Neural cell (in vitro differentiated cells): ENCODE results near the gene SLC6A9. TPM values are rescaled to one million over a fixed set of nuclear protein-coding genes. Genes with fewer than 3 reads are reported as not detected.

ENCODE experiments used
- H2AFZ ChIP-seq: fragments of 200-600, 300-800 bp; sonication (generic), shearing (Covaris generic); 2 replicates; pipeline ENCODE4 v1.6.0; 2014; ENCODE audit warnings: low read depth, mild to moderate bottlenecking, antibody characterized with exemption, low read length, moderate library complexity
- H3F3A ChIP-seq: fragments of 200-600 bp; shearing (Covaris generic); 2 replicates; pipeline ENCODE4 v1.6.1; 2016; ENCODE audit warnings: mild to moderate bottlenecking, moderate library complexity, mixed read lengths, antibody characterized with exemption, low read length; ENCODE audit not compliant: insufficient read depth, poor library complexity, severe bottlenecking
- H3K27ac ChIP-seq: fragments of 200-600, 300-800 bp; sonication (generic), shearing (Covaris generic); 2 replicates; pipeline ENCODE4 v1.5.1; 2014; ENCODE audit warnings: mild to moderate bottlenecking, low read length, moderate library complexity
- H3K27me3 ChIP-seq: fragments of 300-800, 200-600 bp; sonication (generic), shearing (Covaris generic); 2 replicates; pipeline ENCODE4 v1.6.0; 2014; ENCODE audit warnings: mild to moderate bottlenecking, low read depth, low read length, moderate library complexity; ENCODE audit not compliant: insufficient read depth
- H3K36me3 ChIP-seq: fragments of 300-800, 200-600 bp; sonication (generic), shearing (Covaris generic); 2 replicates; pipeline ENCODE4 v1.5.1; 2014; ENCODE audit warnings: mild to moderate bottlenecking, antibody characterized with exemption, low read length, moderate library complexity; ENCODE audit not compliant: insufficient read depth
- H3K4me2 ChIP-seq: fragments of 300-800, 200-600 bp; sonication (generic), shearing (Covaris generic); 2 replicates; pipeline ENCODE4 v1.6.0; 2014; ENCODE audit warnings: mild to moderate bottlenecking, low read length
- H3K4me3 ChIP-seq: fragments of 300-800, 200-600 bp; sonication (generic), shearing (Covaris generic); 2 replicates; pipeline ENCODE4 v1.5.1; 2014; ENCODE audit warnings: mild to moderate bottlenecking, low read length, moderate library complexity
- H3K79me2 ChIP-seq: fragments of 200-600 bp; shearing (Covaris generic); replicated peaks from 2 replicates; pipeline ENCODE4 v1.6.0; 2014; ENCODE audit warnings: mild to moderate bottlenecking, low read length, moderate library complexity; ENCODE audit not compliant: insufficient read depth
- H3K9ac ChIP-seq: fragments of 300-800, 200-600 bp; sonication (generic), shearing (Covaris generic); 2 replicates; pipeline ENCODE4 v1.6.1; 2016; ENCODE audit warnings: mild to moderate bottlenecking, low read length, mixed read lengths
- H3K9me2 ChIP-seq: fragments of 200-600 bp; shearing (Covaris generic); 2 replicates; pipeline ENCODE4 v1.6.1; 2016; ENCODE audit warnings: mild to moderate bottlenecking, low read length, mixed read lengths; ENCODE audit not compliant: insufficient read depth
- H3K9me3 ChIP-seq: fragments of 200-600, 300-800 bp; sonication (generic), shearing (Covaris generic); 2 replicates; pipeline ENCODE4 v1.6.1; 2016; ENCODE audit warnings: mild to moderate bottlenecking, mixed run types, low read length, moderate library complexity, mixed read lengths
- H4K20me1 ChIP-seq: fragments of 200-600 bp; shearing (Covaris generic); 2 replicates; pipeline ENCODE4 v1.6.1; 2016; ENCODE audit warnings: mild to moderate bottlenecking, mixed run types; ENCODE audit not compliant: insufficient read depth
- EP300 ChIP-seq: fragments of 450-650 bp; conservative IDR thresholded peaks from 2 replicates; pipeline ENCODE4 v1.6.1; 2014; ENCODE audit warnings: antibody characterized with exemption, mild to moderate bottlenecking, moderate library complexity; ENCODE audit not compliant: poor library complexity, severe bottlenecking
- EZH2 ChIP-seq: fragments of 200-600, 300-800 bp; shearing (Covaris generic), sonication (generic); IDR thresholded peaks from 2 replicates; pipeline ENCODE4 v1.6.1; 2014; ENCODE audit warnings: antibody characterized with exemption, low read length, borderline replicate concordance, mild to moderate bottlenecking; ENCODE audit not compliant: insufficient read depth, poor library complexity, severe bottlenecking
- MXI1 ChIP-seq: fragments of 450-650 bp; conservative IDR thresholded peaks from 2 replicates; pipeline ENCODE4 v1.6.1; 2014; ENCODE audit warnings: antibody characterized with exemption, mild to moderate bottlenecking; ENCODE audit not compliant: poor library complexity, severe bottlenecking
- POLR2AphosphoS5 ChIP-seq: IDR thresholded peaks from 2 replicates; pipeline ENCODE4 v1.6.1; 2012
- RAD21 ChIP-seq: fragments of 450-650 bp; conservative IDR thresholded peaks from 2 replicates; pipeline ENCODE4 v1.6.1; 2014; ENCODE audit warnings: antibody characterized with exemption, mild to moderate bottlenecking, moderate library complexity
- SMC3 ChIP-seq: fragments of 450-650 bp; conservative IDR thresholded peaks from 2 replicates; pipeline ENCODE4 v1.6.1; 2014; ENCODE audit warnings: antibody characterized with exemption, mild to moderate bottlenecking, moderate library complexity; ENCODE audit not compliant: poor library complexity
- TAF1 ChIP-seq: IDR thresholded peaks from 2 replicates; pipeline ENCODE4 v1.6.1; 2012; ENCODE audit warnings: low read depth
- polyA plus RNA-seq: library from polyadenylated mRNA; depleted of rRNA; stranded (reverse); fragments of >200 nt; gene quantifications from 2 replicates; pipeline ENCODE4 v1.2.3, GENCODE V29; 2014
- TF ChIP-seq, protein P1 (sequence below): fragments of 450-650 bp; IDR thresholded peaks from 2 replicates; pipeline ENCODE4 v1.5.1; 2014; ENCODE audit warnings: antibody characterized with exemption, mild to moderate bottlenecking, moderate library complexity; ENCODE audit not compliant: poor library complexity, severe bottlenecking
- TF ChIP-seq, protein P2 (sequence below): IDR thresholded peaks from 2 replicates; pipeline ENCODE4 v1.6.1; 2012; ENCODE audit warnings: borderline replicate concordance

SLC6A9 gene
- polyA plus RNA-seq, 1 donor from 2014 or later, result 1.3 TPM

DNA sequence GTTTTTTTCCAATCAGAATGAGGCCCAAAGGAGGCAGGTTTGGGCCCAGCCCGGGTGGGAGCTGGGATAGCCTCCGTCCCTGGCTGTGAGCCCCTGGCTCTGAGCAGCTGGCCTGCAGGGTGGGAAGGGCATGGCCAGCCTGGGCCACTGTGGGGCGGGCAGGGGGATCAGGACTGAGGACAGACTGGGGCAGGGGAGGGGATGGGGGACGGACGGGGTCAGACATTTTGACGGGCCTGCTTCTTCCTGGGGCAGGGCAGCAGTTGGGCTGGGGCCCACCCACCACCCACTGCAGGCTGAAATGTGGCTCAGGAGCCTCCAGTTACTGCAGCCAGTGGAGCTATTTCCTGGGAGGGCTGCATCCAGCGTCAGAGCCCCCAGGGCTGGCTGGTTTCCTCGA lies 2.5 kb upstream of the SLC6A9 start:
- Histone ChIP-seq H3K9ac (no peak overlapping the region), H4K20me1 (no peaks in the 10 kb centered on the region), H3K9me3 (no peaks in the 10 kb centered on the region), H3K27me3 (no peaks in the 10 kb centered on the region), H3K36me3 (no peaks in the 10 kb centered on the region), H3K4me2 (no peak overlapping the region), H3K79me2 (no peaks in the 10 kb centered on the region), H3K4me3 (no peak overlapping the region), H3K9me2 (no peaks in the 10 kb centered on the region), H2AFZ (no peak overlapping the region), H3K27ac (no peak overlapping the region), H3F3A (no peaks in the 10 kb centered on the region)
- TF ChIP-seq TAF1 (no peak), RAD21 (no peak), POLR2AphosphoS5 (no peak), MXI1 (no peak), EZH2 (no peak), EP300 (no peak), SMC3 (no peak)
- TF ChIP-seq, protein P1, sequence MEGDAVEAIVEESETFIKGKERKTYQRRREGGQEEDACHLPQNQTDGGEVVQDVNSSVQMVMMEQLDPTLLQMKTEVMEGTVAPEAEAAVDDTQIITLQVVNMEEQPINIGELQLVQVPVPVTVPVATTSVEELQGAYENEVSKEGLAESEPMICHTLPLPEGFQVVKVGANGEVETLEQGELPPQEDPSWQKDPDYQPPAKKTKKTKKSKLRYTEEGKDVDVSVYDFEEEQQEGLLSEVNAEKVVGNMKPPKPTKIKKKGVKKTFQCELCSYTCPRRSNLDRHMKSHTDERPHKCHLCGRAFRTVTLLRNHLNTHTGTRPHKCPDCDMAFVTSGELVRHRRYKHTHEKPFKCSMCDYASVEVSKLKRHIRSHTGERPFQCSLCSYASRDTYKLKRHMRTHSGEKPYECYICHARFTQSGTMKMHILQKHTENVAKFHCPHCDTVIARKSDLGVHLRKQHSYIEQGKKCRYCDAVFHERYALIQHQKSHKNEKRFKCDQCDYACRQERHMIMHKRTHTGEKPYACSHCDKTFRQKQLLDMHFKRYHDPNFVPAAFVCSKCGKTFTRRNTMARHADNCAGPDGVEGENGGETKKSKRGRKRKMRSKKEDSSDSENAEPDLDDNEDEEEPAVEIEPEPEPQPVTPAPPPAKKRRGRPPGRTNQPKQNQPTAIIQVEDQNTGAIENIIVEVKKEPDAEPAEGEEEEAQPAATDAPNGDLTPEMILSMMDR, result no peak
- TF ChIP-seq, protein P2, sequence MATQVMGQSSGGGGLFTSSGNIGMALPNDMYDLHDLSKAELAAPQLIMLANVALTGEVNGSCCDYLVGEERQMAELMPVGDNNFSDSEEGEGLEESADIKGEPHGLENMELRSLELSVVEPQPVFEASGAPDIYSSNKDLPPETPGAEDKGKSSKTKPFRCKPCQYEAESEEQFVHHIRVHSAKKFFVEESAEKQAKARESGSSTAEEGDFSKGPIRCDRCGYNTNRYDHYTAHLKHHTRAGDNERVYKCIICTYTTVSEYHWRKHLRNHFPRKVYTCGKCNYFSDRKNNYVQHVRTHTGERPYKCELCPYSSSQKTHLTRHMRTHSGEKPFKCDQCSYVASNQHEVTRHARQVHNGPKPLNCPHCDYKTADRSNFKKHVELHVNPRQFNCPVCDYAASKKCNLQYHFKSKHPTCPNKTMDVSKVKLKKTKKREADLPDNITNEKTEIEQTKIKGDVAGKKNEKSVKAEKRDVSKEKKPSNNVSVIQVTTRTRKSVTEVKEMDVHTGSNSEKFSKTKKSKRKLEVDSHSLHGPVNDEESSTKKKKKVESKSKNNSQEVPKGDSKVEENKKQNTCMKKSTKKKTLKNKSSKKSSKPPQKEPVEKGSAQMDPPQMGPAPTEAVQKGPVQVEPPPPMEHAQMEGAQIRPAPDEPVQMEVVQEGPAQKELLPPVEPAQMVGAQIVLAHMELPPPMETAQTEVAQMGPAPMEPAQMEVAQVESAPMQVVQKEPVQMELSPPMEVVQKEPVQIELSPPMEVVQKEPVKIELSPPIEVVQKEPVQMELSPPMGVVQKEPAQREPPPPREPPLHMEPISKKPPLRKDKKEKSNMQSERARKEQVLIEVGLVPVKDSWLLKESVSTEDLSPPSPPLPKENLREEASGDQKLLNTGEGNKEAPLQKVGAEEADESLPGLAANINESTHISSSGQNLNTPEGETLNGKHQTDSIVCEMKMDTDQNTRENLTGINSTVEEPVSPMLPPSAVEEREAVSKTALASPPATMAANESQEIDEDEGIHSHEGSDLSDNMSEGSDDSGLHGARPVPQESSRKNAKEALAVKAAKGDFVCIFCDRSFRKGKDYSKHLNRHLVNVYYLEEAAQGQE, result no peak

DNA sequence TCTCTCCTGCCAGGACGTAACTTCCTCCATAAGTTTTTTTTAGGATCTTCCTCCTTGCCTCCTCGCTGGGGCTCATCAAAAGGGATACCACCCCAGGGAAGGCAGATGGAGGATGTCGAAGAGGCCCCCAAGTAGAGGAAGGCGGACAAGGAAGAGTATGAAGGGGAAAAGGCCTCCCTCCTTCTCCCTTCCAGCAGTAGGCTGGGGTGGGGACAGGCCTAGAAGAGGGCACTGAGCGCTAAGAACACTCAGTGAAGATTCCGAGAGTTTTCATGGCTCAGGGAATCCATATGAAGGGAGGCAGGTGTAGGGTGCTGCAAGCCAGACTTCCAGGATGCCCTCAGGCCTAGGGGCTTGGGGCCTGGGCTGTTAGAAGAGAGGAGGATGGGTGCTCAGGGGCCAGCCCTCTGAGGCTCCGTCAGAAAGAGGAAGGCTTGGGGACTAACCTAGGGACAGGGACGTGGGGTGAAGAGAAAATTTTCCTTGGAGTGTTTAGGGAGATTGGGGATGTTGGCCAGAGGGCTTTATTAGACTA lies 1.8 kb upstream of the SLC6A9 start:
- Histone ChIP-seq H3K9me3 (no peaks in the 10 kb centered on the region), H3K4me2 (no peak overlapping the region), H3F3A (no peaks in the 10 kb centered on the region), H4K20me1 (no peaks in the 10 kb centered on the region), H3K27ac (no peak overlapping the region), H3K36me3 (no peaks in the 10 kb centered on the region), H2AFZ (no peak overlapping the region), H3K79me2 (no peaks in the 10 kb centered on the region), H3K9ac (no peak overlapping the region), H3K4me3 (no peak overlapping the region), H3K27me3 (no peaks in the 10 kb centered on the region), H3K9me2 (no peaks in the 10 kb centered on the region)
- TF ChIP-seq, protein P1, result no peak
- TF ChIP-seq SMC3, result no peak
- TF ChIP-seq MXI1, result no peak
- TF ChIP-seq, protein P2, result no peak
- no peak for TF ChIP-seq EZH2
- no peak for TF ChIP-seq TAF1
- TF ChIP-seq EP300, result no peak
- TF ChIP-seq POLR2AphosphoS5, result no peak
- TF ChIP-seq RAD21, result no peak
